Peyer's patch (tissue), 4 donors: ENCODE measurements around the gene CDH4.

Experiments
- POLR2A ChIP-seq, 2 donors: fragments of 450-650 bp; IDR thresholded peaks; one replicate each; pipeline ENCODE4 v1.5.1; 2017; ENCODE audit warnings: antibody characterized with exemption in 2 of 2, mild to moderate bottlenecking in 2 of 2, moderate library complexity in 2 of 2
- TF ChIP-seq, protein P1 (sequence below), 6 experiments: fragments of 450-650 bp in 4 of 6; fragments of 200-600 bp in 2 of 6; sonication (generic) in 1 of 6; IDR thresholded peaks; one replicate each; pipeline ENCODE4 v1.5.1; 2017 to 2019; ENCODE audit warnings: antibody characterized with exemption in 6 of 6, mild to moderate bottlenecking in 3 of 6, moderate library complexity in 1 of 6

DNA sequence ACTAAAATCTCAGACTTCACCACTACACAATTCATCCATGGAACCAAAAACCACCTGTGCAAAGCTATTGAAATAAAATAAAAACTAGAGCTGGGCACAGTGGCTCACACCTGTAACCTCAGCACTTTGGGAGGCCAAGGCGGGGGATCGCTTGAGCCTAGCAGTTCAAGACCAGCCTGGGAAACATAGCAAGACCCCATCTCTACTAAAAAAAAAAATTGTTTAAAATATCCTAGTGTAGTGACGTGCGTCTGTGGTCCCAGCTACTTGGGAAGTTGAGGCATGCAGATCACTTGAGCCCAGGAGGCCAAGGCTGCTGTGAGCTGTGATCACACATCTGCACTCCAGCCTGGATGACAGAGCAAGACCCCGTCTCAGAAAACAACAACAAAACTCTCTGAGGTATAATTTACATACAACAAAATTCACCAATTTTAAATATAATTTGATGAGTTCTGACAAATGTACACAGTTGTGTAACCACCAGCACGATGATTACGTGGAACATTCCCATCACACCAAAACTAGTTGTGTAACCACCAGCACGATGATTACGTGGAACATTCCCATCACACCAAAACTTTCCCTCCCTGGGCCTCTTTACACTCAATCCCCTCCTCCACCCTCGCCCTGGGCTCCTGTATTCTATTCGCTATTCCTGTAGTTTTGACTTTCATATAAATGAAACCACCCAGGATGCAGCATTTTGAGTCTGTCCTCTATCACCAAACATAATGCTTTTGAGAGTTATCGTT lies 706.1 kb downstream of the CDH4 start:
- TF ChIP-seq, protein P1, sequence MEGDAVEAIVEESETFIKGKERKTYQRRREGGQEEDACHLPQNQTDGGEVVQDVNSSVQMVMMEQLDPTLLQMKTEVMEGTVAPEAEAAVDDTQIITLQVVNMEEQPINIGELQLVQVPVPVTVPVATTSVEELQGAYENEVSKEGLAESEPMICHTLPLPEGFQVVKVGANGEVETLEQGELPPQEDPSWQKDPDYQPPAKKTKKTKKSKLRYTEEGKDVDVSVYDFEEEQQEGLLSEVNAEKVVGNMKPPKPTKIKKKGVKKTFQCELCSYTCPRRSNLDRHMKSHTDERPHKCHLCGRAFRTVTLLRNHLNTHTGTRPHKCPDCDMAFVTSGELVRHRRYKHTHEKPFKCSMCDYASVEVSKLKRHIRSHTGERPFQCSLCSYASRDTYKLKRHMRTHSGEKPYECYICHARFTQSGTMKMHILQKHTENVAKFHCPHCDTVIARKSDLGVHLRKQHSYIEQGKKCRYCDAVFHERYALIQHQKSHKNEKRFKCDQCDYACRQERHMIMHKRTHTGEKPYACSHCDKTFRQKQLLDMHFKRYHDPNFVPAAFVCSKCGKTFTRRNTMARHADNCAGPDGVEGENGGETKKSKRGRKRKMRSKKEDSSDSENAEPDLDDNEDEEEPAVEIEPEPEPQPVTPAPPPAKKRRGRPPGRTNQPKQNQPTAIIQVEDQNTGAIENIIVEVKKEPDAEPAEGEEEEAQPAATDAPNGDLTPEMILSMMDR (IDR thresholded peaks at IDR 0.05) = no peak
- TF ChIP-seq POLR2A (IDR thresholded peaks at IDR 0.05) = no peak
